GM18870 (cell line): ENCODE data around the gene SLCO4A1.

Experiments used
- ATAC-seq: cut with Tn5 transposase; IDR thresholded peaks from one replicate; pipeline ENCODE4 v1.9.1; 2021; ENCODE audit warnings: moderate library complexity; ENCODE audit not compliant: unreplicated experiment

The SLCO4A1 gene

DNA sequence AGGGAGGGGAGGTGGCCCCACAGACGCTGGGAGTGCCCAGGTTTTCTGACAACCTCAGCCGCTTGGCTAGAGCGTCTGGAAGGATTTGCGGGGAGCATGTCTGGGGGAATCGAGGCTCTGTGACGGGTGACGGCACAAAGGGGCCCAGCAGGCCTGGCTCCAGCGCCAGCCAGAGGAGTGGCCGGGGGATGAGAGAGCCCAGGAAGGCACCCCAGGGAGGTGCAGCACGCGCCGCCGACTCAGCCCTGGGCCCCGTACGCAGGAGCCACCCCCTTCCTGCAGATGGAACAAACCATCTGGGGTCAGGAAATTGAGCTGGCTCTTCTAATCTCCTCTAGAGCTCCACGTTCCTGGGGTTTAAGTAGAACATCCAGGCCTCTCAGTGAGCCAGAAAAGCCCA lies 5.9 kb upstream of the SLCO4A1 start:
- ATAC-seq = no peak

DNA sequence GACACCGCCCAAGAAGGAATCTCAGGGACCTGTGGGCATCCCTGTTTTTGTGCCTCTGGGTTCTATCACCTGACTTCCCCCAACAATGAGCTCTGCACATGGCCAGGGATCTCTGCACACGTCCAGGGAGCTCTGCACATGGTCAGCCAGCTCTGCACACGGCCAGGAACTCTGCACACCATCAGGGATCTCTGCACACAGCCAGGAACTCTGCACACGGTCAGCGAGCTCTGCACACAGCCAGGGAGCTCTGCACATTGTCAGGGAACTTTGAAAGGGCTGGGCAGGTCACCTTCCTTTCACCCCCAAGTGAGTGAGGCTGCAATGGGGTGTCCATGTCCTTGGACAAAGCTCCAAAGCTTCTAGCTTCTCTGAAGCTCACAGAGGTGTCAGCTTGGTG lies 5.2 kb upstream of the SLCO4A1 start:
- ATAC-seq = no peak

DNA sequence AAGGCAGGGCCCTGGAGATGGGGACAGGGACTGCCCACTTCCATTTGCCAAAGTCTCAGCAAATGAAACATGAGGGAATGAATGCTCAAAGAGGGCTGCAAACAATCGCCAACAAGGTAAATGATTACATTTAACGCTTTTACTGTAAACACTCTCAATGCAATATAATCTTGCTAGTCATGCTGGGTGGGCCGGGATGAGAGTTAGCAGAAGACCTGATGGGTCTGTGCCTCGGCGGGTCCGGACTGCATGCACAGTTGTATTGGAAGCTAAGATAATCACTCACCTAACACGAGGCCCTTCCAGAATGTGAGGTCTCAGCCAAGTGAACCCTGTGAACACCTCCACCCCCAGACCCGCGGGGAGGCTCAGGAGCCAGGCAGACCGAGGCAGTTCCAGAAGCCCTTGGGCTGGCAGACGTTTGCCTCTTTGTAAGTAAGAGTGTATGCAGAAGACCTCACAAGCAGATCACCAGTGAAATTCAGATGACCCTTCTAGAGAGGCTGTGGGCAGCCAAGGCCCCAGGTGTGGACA lies 4.7 kb upstream of the SLCO4A1 start:
- ATAC-seq = no peak

DNA sequence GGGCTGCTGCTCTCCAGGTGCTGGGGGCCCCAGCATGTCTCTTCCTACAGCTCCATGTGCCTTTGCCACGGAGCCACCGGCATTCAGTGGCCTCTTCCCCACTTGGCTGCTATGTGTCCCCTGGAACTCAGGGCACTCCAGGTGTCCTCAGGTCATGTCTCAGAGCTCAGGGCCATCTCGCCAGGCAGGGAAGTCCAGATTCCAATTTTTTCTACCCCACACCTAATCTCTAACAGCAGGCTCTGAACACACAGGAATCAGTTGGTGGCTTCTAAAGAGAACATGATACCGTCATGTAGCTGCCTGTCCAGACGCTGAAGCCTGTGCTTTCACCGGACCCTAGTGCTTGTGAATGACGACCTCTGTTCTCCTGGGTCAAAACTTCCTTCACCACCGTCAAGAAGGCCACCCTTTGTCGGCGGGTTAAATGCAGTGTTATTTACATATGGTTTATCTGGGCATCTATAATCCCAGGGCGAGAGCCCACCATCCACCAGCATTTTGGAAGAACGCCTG lies 4.2 kb upstream of the SLCO4A1 start:
- no peak for ATAC-seq

DNA sequence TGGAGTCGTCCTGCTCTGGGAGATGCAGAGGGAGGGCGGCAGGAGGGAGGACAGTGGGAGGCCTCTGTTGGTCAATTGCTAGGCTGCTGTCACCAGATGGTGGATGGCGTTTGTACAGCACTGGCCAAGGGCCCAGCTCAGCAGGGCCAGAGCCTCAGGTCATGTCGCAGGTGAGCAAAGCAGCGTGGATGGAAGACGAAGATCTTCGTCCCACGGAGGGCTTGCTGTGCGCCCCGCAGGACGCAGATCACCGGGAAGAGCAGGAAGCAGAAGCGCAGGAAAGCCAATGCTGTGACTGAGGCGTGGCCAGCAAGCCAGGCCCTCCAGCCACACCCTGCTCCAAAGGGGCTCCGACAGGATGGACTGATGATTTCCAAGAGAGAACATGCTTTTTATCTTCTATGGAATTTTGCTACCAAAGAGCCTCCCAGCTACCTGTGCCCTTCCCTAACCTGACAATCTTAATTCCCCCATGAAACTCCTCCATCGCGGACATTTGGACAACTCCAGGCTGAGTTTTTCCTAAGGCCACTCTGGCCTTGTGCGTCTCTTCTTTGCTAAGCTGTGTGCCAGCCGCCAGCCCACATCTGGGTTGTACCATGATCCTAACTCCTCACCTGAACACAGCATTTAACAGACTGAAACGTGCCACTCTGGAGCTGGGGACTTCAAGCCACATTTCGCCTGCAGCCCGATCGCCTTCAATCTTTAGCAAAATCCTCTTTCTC lies 3.5 kb upstream of the SLCO4A1 start:
- ATAC-seq = no peak

DNA sequence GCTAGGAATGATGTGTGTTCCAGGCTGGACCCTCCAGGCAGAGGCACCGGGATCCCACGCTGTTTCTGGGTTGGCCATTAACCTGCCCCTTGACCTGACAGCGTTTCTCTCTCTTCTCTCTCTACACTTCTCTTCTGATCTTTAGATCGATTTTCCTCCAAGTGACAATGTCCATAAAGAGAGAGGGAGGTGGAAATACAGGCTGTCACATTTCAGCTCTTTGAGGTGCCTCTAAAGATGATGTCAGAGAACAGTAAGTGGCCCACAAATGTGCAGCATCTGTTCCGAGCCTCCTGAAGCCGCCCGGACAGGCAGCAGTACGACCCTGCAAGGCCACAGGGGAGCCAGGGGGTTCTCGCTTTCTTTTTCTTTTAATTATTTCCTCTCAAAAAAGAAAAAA lies 2.5 kb upstream of the SLCO4A1 start:
- ATAC-seq = no peak

DNA sequence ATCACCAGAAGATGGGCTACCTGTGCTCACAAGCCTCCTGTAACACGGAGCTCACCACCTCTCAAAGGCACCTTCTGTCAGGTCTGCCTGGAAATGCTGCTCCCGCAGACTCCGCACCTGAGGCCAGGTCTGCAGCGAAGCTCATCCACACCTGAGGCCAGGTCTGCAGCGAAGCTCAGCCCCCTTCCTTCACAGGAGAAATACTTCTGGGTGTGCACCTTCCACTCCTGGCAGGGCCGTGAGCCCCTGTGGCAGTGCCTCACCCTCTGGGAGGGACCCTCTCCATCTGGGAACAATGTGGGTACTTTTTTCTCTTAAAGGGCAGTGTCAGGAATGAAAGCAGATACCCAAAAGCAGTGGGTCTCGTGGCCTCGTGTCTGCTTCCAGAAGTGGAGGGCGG lies 1.4 kb upstream of the SLCO4A1 start:
- no peak for ATAC-seq

DNA sequence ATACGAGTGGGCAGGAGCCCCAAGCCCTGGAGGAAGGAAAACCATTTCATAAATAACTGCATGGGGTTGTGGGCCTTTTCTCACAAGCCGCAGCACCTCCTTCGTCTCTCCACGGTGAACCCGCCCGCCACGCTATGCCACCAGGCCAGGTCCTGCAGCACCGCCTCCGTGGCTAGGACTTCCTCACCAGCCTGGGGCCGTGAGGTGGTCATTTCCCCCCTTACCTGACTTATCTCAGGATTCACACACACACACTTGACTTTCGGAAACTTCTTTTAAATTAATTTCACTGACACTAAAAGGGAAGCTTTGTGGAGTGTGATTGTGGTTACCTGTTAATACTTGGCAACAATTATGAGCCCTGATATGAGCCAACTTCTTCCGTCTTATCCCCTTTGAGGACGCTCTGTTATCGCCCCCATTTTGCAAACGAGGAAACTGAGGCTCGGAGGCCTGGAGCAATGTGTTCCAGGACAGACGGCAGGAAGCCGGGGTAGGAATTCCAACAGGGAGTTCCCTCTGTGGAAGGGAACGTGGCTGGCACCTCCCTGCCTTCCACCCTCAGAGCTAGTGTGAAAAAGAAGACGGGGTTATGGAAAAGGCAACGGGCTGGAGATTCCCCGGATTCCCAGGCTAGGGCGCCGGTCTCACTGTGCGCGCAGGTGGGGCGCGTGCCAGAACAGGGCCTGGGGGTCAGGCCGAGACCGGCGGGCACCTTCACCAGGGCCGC lies 817 bp upstream of the SLCO4A1 start:
- ATAC-seq = no peak

DNA sequence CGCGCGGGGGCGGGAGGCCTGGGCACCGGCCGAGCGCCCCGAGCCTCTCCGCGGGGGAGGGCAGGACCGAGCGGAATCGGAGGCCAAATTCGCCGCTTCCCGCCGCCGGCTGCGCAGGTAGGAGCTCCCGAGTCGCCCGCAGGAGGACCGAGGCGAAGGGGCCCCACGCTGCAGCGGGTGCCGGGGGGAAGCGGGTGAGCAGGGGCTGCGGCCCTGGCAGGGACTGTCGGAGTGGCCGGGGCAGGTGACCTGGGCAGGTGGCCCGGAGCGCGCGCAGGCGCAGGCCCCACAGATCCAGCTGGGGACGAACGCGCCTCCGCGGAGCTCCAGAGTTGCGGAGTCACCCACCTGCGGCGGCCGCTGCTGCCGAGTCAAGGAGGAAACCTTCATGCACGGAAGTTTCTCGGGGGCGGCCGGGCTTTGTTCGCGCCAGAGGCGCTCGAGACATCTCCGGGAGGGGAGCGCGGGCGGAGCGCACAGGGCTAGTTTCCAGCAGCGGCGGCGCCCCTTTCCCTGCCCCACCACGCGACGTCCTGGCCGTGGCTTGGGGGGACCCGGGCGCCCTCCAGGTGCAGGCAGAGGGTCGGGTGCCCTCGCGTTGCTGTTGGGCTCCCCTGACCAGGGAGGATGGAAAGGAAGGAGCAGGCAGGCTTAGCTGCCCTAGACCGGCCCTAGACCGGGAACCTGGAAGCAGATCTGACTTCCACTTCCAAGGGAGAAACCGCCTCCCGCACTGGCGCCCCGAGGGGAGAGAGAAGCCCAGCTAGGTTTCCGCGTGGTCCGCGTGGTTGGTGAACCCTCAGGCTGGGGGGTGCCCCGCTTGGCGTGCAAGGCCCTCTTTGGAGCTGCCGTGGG lies 590 bp downstream of the SLCO4A1 start:
- ATAC-seq = no peak

DNA sequence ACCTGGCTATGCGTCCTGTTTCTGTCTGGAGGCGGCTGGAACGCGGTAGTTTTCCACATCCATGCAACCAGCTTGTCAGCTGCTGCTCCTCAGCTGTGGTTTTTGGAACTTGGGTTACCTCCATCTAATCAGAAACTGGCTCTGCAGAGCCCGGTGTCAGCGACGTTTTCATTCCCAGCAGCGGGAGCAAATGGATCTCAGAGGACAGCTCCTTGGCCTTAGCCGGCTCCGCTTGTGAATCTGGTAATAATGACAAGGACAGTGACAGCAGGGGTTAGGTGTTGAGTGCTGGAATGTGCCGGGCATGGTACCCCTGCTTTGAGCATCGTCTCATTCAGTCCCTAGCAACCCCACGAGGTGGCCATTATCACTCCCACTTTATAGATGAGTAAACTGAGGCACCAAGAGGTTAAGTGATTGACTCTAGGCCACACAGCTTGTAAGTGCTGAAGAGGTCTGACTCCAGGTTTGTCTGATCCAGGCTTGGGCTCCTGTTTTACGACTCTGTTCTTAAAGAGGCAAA lies 1.3 kb downstream of the SLCO4A1 start:
- no peak for ATAC-seq

DNA sequence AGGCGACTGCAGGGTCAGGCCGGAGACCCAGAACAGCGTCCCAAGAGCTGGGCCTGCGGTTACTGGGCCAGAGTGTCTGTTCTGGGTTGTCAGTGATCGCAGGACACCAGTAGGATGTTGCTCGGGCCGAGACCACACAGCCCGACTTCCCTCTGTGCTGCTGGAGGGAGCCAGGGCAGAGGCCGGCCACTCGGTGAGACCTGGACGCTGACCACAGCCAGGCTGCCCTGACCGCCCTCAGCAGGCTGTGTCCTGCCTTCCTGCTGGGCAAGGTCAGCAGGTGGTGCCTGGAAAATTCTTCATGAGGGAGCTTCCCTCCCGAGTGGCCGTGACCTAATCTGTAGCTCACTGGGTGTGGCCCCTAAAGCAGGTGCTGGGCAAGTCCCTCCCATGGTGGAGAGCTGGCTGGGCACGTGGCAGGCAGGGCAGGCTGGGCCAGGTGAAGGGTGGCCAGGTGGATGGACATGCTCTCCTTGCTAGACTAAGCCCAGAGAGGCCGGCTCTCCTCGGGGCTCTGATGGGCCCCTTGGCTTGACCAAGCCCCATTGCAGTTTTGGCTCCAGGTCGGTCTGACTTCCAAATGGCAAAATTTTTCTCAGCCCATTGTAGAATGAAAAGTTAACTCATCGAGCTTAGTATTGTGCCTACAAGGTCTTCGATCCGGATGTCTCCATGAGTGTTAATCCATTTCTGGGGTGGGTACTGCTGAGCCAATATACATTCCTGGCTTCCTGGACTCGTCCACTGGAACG lies 1.9 kb downstream of the SLCO4A1 start:
- ATAC-seq = no peak

DNA sequence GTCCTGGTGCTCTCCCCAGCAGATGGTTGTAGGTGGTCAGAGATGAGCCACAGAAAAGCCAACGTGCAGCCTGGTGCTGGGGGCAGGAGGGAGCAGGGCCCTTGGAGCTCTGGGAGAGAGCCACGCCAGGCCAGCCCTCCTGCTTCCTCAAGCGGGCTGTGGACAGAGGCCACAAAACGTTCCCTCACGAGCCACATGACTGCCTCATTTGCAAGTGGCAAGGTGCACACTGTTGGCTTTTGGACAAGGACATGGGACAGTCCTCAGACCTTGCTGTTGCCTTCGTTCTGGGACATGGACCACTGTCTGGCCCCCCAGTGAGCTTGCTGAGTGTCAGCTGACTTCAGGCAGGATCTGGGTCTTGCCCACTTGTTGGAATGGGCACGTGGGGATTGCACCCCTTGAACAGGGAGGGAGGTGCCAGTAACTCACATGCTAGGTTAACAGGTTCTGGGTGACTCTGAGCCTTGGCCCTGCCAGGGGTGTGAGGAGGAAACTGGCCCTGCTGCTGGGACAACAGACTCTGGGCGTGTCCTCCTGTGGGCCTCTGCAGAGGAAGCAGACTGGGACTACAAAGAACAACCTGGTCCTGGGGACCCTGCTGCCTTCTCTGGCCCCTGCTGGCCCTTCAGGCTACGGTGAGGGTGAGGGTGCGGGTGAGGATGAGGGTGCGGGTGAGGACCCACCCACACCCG lies 2.6 kb downstream of the SLCO4A1 start:
- no peak for ATAC-seq

DNA sequence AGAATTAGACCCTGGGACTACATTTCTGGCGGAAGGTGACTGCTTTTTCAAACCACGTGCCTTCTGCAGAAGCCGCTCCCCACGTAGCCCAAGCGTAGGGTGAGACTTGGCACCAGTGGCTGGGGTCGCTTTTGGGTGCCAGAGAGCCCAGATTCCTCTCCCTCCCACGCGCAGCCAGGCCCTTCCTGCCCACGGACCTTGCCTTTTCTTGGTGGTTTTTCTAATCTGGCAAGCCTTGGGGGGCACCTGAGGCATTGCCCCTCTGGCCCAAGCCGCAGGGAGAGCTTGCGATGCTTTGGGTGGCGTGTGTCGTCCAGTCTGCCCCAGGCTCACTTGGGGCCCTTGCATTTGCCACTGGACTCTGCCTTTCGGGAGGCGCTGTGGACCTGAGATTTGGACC lies 3.3 kb downstream of the SLCO4A1 start:
- ATAC-seq = no peak

DNA sequence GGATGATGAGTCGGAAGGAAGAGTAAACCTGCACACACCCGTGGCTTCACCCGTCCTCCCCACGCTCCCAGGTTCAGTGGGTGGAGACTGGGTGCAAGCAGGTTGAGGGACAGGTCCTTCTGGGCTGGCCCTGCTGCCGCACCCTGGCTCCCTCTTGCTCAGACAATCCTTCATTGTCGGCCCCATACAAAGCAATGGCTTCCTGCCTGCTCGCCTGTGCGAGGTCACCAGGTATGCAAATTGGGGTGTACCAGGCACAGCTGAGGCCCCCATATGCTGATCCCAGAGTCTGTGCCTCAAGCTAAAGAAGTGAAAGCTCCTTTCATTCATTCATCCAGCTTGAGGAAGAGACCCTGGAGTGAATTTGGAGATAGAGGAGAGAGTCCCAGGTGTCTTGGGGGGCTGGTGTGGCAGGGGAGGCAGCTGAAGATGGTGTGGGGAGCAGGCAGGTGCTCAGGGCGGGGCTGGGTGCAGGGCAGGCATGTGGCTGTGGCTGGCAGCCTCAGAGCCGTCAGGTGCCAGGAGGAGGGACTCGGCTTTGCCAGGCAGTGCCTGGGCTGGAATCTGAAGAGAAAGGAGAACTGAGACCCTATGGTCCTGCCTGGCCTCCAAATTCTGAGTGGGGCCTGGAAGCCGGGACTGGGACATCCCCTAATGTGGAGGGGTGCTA lies 4.7 kb downstream of the SLCO4A1 start:
- ATAC-seq = no peak

DNA sequence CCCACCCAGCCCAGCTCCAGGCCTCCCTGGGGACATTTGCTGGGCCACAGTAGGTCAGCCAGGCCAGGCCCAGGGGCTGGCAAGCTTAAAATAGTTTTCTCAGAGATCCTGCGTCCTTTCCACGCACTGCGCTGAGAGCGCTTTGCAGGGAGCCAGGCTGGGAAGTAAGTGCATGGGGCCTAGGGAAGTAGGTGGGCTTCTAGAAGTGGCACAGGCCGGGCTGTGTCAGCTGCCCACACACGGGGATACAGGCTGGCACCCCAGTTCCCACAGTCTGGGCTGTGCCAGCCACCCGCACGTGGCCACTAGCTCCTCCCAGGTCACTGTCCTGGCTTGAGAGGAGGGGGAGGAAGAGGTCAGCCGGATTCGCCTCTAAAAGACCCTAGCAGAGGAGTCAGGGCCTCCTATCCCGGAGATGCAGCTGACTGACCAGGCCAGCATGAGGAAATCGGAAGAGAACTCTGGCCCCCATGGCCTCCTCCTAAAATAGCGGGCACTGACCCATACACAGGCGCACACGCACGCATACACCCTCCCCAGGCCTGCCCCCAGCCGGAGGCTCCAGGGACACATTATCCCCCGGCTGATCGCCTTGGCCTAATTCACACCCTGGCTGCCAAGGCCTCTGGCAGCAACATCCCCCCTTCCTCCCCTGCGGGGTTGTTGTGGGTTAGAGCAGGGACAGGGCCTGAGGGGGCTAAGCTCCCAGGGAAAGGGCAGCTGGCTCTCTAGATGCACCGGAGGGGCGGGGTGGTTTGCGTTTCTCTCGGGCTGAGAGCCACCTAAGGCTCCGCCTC lies 5.4 kb downstream of the SLCO4A1 start:
- no peak for ATAC-seq

DNA sequence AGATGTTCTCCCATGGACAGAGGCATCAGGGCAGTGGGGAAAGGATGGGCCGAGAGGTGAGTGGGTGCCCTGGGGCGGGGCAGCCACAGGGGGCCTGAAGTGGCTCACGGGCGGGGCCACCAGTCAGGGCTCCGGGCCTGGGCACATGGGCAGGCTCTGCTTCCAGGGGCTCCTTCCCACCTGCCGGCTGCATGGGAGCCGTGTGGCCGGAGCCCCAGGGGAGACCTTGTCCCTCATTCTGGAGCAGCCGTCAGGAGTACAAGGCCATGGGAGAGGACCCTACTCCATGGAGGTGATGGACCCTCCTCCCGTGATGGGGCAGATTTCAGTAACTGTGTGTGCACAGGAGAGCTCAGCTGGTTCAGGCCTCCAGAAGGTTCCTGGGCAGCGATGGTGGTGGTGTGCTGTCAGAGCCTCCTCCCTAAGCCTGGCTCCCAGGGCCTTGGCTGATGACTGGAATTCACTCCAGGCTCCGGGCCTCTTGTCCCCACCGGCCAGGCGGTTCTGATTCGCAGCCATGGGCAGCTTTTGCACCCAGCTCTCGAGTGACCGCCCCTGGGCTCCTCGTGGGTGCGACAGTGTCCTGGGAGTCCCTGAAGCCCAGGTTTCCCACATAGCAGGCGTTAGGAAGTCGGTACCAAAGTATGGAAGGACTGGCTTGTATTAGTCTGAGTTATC lies 6.2 kb downstream of the SLCO4A1 start:
- no peak for ATAC-seq

DNA sequence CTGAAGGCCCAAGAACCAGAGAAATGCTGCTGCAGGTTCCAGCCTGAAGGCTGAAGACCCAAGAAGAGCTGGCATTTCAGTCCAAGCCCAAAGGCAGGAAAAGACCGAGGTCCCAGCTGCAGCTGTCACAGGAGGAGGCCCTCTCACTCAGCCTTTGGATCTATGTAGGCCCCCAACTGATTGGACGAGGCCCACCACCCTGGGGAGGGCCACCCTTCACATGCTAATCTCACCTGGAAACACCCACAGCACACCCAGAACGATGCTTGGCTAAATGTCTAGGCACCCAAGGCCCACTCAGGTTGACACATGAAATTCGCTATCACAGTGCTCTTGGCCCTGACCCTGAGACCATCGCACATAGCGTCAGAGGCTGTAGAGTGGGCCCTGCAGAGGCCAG lies 6.8 kb downstream of the SLCO4A1 start:
- no peak for ATAC-seq
